Breast epithelium (tissue), 4 donors: Measurements from ENCODE around the gene ACOD1. TPM values are rescaled to one million over a fixed set of nuclear protein-coding genes. Genes with fewer than 3 reads are reported as not detected.

Source experiments
- DNase-seq, 2 donors: peaks; one replicate each; pipeline ENCODE4 v3.0.0-alpha.2; 2019; ENCODE audit warnings: low spot score in 2 of 2
- H3K27ac ChIP-seq, 2 donors: fragments of 200-600 bp; sonication (generic) in 1 of 2; one replicate each; pipeline ENCODE4 v1.5.1; 2016 to 2019; ENCODE audit warnings: mild to moderate bottlenecking in 1 of 2
- H3K27me3 ChIP-seq, 2 donors: fragments of 200-600 bp; sonication (generic) in 1 of 2; one replicate each; pipeline versions ENCODE4 v1.5.1 to v1.6.0; 2017 to 2019; ENCODE audit warnings: control low read depth in 1 of 2, mild to moderate bottlenecking in 1 of 2
- H3K36me3 ChIP-seq: fragments of 200-600 bp; one replicate; pipeline ENCODE4 v1.5.1; 2019
- H3K4me1 ChIP-seq, 2 donors: fragments of 200-600 bp; sonication (generic); one replicate each; pipeline ENCODE4 v1.5.1; 2016 to 2019; ENCODE audit warnings: control low read depth in 1 of 2
- H3K4me3 ChIP-seq, 3 donors: fragments of 200-600 bp; sonication (generic); 1 replicate in 2 of 3; 2 replicates in 1 of 3; pipeline ENCODE4 v1.5.1; 2016 to 2019; ENCODE audit warnings: mild to moderate bottlenecking in 3 of 3, moderate library complexity in 2 of 3
- H3K9me3 ChIP-seq, 2 donors: fragments of 200-600 bp; sonication (generic) in 1 of 2; one replicate each; pipeline ENCODE4 v1.5.1; 2016 to 2019; ENCODE audit warnings: control low read depth in 1 of 2
- POLR2A ChIP-seq: fragments of 450-650 bp; IDR thresholded peaks from one replicate; pipeline ENCODE4 v1.6.1; 2016; ENCODE audit warnings: antibody characterized with exemption, mild to moderate bottlenecking, moderate library complexity
- POLR2AphosphoS5 ChIP-seq, 3 donors: sonication (generic); formaldehyde crosslinking; IDR thresholded peaks; one replicate each; pipeline ENCODE4 v1.6.1; 2017; ENCODE audit warnings: antibody characterized with exemption in 3 of 3
- intact Hi-C: fragments of 100-400 bp; cut with DNase I; formaldehyde crosslinking; loops from one replicate; pipeline ENCODE4 v1.15.1; 2023; ENCODE audit warnings: low total_unique reads
- total RNA-seq, 3 donors: library from RNA; depleted of rRNA; stranded (reverse); fragments of >200 nt; gene quantifications; one replicate each; pipeline ENCODE4 v1.1.0, GENCODE V29; 2016
- TF ChIP-seq, protein P1 (sequence below), 3 donors: fragments of 450-650 bp; IDR thresholded peaks; one replicate each; pipeline ENCODE4 v1.5.1; 2016 to 2017; ENCODE audit warnings: antibody characterized with exemption in 3 of 3, mild to moderate bottlenecking in 3 of 3, moderate library complexity in 3 of 3

ACOD1 gene
- total RNA-seq, 3 donors from 2014 or later, result not detected

GRCh38 chr13:77000475-77000874 lies 52.2 kb downstream of the ACOD1 start:
- H3K36me3 ChIP-seq, result no peaks in the 10 kb centered on the region
- H3K9me3 ChIP-seq, result no peaks in the 10 kb centered on the region
- H3K4me1 ChIP-seq, result no peaks in the 10 kb centered on the region
- intact Hi-C loops, result no loop called here
- no peaks in the 10 kb centered on the region for H3K27me3 ChIP-seq
- no peak for TF ChIP-seq POLR2AphosphoS5 (IDR thresholded peaks at IDR 0.05)
- TF ChIP-seq POLR2A, result no peak
- TF ChIP-seq, protein P1, sequence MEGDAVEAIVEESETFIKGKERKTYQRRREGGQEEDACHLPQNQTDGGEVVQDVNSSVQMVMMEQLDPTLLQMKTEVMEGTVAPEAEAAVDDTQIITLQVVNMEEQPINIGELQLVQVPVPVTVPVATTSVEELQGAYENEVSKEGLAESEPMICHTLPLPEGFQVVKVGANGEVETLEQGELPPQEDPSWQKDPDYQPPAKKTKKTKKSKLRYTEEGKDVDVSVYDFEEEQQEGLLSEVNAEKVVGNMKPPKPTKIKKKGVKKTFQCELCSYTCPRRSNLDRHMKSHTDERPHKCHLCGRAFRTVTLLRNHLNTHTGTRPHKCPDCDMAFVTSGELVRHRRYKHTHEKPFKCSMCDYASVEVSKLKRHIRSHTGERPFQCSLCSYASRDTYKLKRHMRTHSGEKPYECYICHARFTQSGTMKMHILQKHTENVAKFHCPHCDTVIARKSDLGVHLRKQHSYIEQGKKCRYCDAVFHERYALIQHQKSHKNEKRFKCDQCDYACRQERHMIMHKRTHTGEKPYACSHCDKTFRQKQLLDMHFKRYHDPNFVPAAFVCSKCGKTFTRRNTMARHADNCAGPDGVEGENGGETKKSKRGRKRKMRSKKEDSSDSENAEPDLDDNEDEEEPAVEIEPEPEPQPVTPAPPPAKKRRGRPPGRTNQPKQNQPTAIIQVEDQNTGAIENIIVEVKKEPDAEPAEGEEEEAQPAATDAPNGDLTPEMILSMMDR (IDR thresholded peaks at IDR 0.05), result no peak
- DNase-seq, result no peak
- no peak overlapping the region for H3K4me3 ChIP-seq
- no peak overlapping the region for H3K27ac ChIP-seq

DNA sequence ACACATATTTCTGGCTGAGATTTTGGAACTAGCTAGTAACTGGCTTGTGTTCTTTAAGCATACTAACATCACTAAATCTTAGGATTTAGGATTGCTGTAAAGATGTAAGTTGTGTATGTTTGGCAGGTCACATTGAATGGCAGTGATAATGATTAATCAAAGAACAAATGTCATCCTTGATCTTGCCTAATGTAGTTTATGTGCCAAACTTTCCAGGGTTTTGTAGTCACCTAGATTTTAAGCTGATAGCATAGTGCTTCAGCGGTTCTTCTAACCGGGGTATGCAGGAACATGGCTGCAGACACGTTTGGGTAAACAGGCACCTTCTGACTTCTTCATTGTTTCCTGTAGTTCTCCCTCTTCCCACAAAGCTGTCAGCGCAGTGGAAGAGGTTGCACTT lies 53.2 kb downstream of the ACOD1 start:
- no peak for DNase-seq
- TF ChIP-seq POLR2AphosphoS5 (IDR thresholded peaks at IDR 0.05) (no peak), POLR2A (no peak)
- TF ChIP-seq, protein P1 (IDR thresholded peaks at IDR 0.05), result no peak
- Histone ChIP-seq H3K36me3 (no peaks in the 10 kb centered on the region), H3K27ac (peak overlapping the region; percentile 27 to 63), H3K27me3 (no peaks in the 10 kb centered on the region), H3K4me3 (no peak overlapping the region), H3K9me3 (no peaks in the 10 kb centered on the region), H3K4me1 (no peaks in the 10 kb centered on the region)
- intact Hi-C loops, result no loop called here

DNA sequence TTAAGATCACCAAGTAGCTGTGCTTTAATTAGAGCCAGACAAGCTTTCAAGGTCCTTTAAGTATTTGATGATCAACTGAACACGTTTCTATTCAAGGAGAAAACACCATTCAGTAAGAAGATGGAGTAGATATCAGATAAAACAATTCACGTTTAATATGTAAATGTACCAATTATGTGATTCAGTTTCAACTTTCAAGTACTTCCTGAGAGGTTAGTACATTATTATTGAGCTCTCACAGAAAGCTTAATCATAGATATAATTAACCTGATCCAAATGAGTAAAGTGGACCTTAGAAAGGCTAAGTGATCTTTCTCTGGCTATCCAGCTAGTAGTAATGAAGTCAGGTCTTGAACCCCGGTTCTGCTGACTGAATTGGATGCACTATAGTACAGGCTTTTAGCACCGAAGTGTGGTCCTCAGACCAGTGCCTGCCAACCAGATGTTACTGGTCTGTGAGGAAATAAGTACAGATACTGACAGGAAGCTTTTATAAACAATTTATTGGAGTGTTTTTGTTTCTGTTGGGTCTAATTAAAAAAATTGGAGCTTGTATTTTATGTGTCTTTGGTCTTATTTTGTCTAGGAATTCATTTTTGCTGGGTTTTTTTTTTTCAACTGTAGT lies 53.8 kb downstream of the ACOD1 start:
- H3K27ac ChIP-seq, result peak overlapping the region; percentile 27 to 63
- H3K4me1 ChIP-seq, result no peaks in the 10 kb centered on the region
- DNase-seq, result no peak
- H3K27me3 ChIP-seq, result no peaks in the 10 kb centered on the region
- intact Hi-C loops, result no loop called here
- H3K4me3 ChIP-seq, result no peak overlapping the region
- H3K9me3 ChIP-seq, result no peaks in the 10 kb centered on the region
- H3K36me3 ChIP-seq, result no peaks in the 10 kb centered on the region
- TF ChIP-seq POLR2A (no peak), POLR2AphosphoS5 (IDR thresholded peaks at IDR 0.05) (no peak)
- TF ChIP-seq, protein P1 (IDR thresholded peaks at IDR 0.05), result no peak

- Histone ChIP-seq H3K27ac (no peak overlapping the region), H3K36me3 (no peaks in the 10 kb centered on the region)
- intact Hi-C loops, result no loop called here
Observed at GRCh38 chr13:77002590-77003190, 54.4 kb downstream of the ACOD1 start.

More at GRCh38 chr13:77002590-77003190, 54.4 kb downstream of the ACOD1 start:
- TF ChIP-seq, protein P1 (IDR thresholded peaks at IDR 0.05), result peak; percentile 37 to 52 (median 45)
- no peak for TF ChIP-seq POLR2A
- Histone ChIP-seq H3K4me1 (no peaks in the 10 kb centered on the region), H3K27me3 (no peaks in the 10 kb centered on the region), H3K9me3 (no peaks in the 10 kb centered on the region), H3K4me3 (no peak overlapping the region)
- no peak for DNase-seq

Other genes starting within 250 kb of the ACOD1 start
- 100 to 1,000 TPM in 1 of 3 donors, 10 to 100 TPM in 2; 59.7 to 117 (median 65.9) TPM for gene KCTD12, start 62.1 kb upstream of the ACOD1 start, total RNA-seq
- gene CLN5, start 43.6 kb downstream of the ACOD1 start, total RNA-seq, result 10 to 100 TPM; 27.4 to 40.5 (median 32.4) TPM
- gene FBXL3, start 78.6 kb downstream of the ACOD1 start, total RNA-seq, result 100 to 1,000 TPM; 110 to 129 (median 128) TPM